HEK293 (cell line): ENCODE measurements around the gene METTL25B.

Experiments
- CTCF ChIA-PET: fragments of 350-600 bp; formaldehyde crosslinking; extraction: SDS; loops from one replicate; lab custom pipeline; 2021; ENCODE audit warnings: antibody characterized with exemption; lab: Yijun Ruan, JAX
- POLR2A ChIA-PET: fragments of 300-600 bp; formaldehyde crosslinking; extraction: SDS; loops from one replicate; lab custom pipeline; 2020; ENCODE audit warnings: antibody characterized with exemption, inconsistent platforms; lab: Yijun Ruan, JAX
- H3K27ac ChIP-seq: fragments of 200-500 bp; sonication (Bioruptor generic); 2 replicates; pipeline ENCODE4 v1.5.1; 2014; ENCODE audit warnings: low read depth, low read length, control low read depth, inconsistent platforms; ENCODE audit errors: extremely low read depth
- H3K36me3 ChIP-seq, 2 experiments: fragments of 200-500 bp in 1 of 2; sonication (Bioruptor generic) in 1 of 2; 1 replicate in 1 of 2; 2 replicates in 1 of 2; pipeline ENCODE4 v1.5.1; 2014 to 2017; ENCODE audit warnings: inconsistent platforms in 2 of 2, low read length in 2 of 2; ENCODE audit not compliant: control insufficient read depth in 2 of 2, insufficient read depth in 1 of 2
- H3K4me1 ChIP-seq: fragments of 200-500 bp; sonication (Bioruptor generic); 2 replicates; pipeline ENCODE4 v1.5.1; 2014; ENCODE audit warnings: mild to moderate bottlenecking, low read length, inconsistent platforms; ENCODE audit not compliant: control insufficient read depth, insufficient read depth
- H3K4me3 ChIP-seq: 2 replicates; pipeline ENCODE4 v1.5.1; 2011; ENCODE audit warnings: low read depth, mild to moderate bottlenecking, control low read depth, low read length, moderate library complexity
- H3K9me3 ChIP-seq: fragments of 200-500 bp; sonication (Bioruptor generic); 2 replicates; pipeline ENCODE4 v1.5.1; 2014; ENCODE audit warnings: low read depth, low read length, inconsistent platforms; ENCODE audit not compliant: control insufficient read depth, insufficient read depth
- BCL11B ChIP-seq: fragments of 450-650 bp; formaldehyde crosslinking; IDR thresholded peaks from 2 replicates; pipeline ENCODE4 v1.5.1; 2016; ENCODE audit warnings: low read depth, missing biosample characterization, missing genetic modification characterization
- EGR2 ChIP-seq: fragments of 450-650 bp; formaldehyde crosslinking; IDR thresholded peaks from 2 replicates; pipeline ENCODE4 v1.5.1; 2016; ENCODE audit warnings: low read depth, missing biosample characterization, missing genetic modification characterization
- GFI1B ChIP-seq: fragments of 450-650 bp; formaldehyde crosslinking; IDR thresholded peaks from 2 replicates; pipeline ENCODE4 v1.5.1; 2016; ENCODE audit warnings: missing biosample characterization, missing genetic modification characterization
- GLIS2 ChIP-seq: fragments of 450-650 bp; formaldehyde crosslinking; IDR thresholded peaks from 2 replicates; pipeline ENCODE4 v1.5.1; 2016; ENCODE audit warnings: missing biosample characterization, missing genetic modification characterization
- HIC1 ChIP-seq: fragments of 450-650 bp; formaldehyde crosslinking; IDR thresholded peaks from 2 replicates; pipeline ENCODE4 v1.5.1; 2016; ENCODE audit warnings: missing biosample characterization, missing genetic modification characterization
- HOXC10 ChIP-seq: sonication (generic); formaldehyde crosslinking; IDR thresholded peaks from 2 replicates; pipeline ENCODE4 v1.8.1; 2023; ENCODE audit warnings: mild to moderate bottlenecking, missing genetic modification reagents
- IKZF3 ChIP-seq: fragments of 450-650 bp; IDR thresholded peaks from 2 replicates; pipeline ENCODE4 v1.5.0; 2018; ENCODE audit warnings: missing biosample characterization, mild to moderate bottlenecking, missing genetic modification characterization, moderate library complexity
- KLF7 ChIP-seq: fragments of 450-650 bp; formaldehyde crosslinking; IDR thresholded peaks from 2 replicates; pipeline ENCODE4 v1.5.1; 2016; ENCODE audit warnings: missing biosample characterization, missing genetic modification characterization, borderline replicate concordance
- OVOL3 ChIP-seq: fragments of 450-650 bp; formaldehyde crosslinking; IDR thresholded peaks from 2 replicates; pipeline ENCODE4 v1.5.1; 2016; ENCODE audit warnings: missing biosample characterization, missing genetic modification characterization
- REPIN1 ChIP-seq: fragments of 450-650 bp; formaldehyde crosslinking; IDR thresholded peaks from 2 replicates; pipeline ENCODE4 v1.5.1; 2017; ENCODE audit warnings: missing biosample characterization, missing genetic modification characterization, low read depth
- SCRT1 ChIP-seq: fragments of 450-650 bp; formaldehyde crosslinking; IDR thresholded peaks from 2 replicates; pipeline ENCODE4 v1.5.1; 2016; ENCODE audit warnings: missing biosample characterization, missing genetic modification characterization, borderline replicate concordance
- SP2 ChIP-seq: fragments of 450-650 bp; formaldehyde crosslinking; IDR thresholded peaks from 2 replicates; pipeline ENCODE4 v1.5.1; 2016; ENCODE audit warnings: missing biosample characterization, missing genetic modification characterization
- ZBTB20 ChIP-seq: fragments of 450-650 bp; formaldehyde crosslinking; IDR thresholded peaks from 2 replicates; pipeline ENCODE4 v1.5.1; 2016; ENCODE audit warnings: missing biosample characterization, missing genetic modification characterization
- ZFHX2 ChIP-seq: fragments of 450-650 bp; formaldehyde crosslinking; conservative IDR thresholded peaks from 2 replicates; pipeline ENCODE4 v1.5.1; 2016; ENCODE audit warnings: missing biosample characterization, missing genetic modification characterization
- ZNF239 ChIP-seq: fragments of 450-650 bp; formaldehyde crosslinking; IDR thresholded peaks from 2 replicates; pipeline ENCODE4 v1.5.1; 2016; ENCODE audit warnings: missing biosample characterization, missing genetic modification characterization
- ZNF24 ChIP-seq: fragments of 450-650 bp; formaldehyde crosslinking; IDR thresholded peaks from 2 replicates; pipeline ENCODE4 v1.5.1; 2016; ENCODE audit warnings: missing biosample characterization, missing genetic modification characterization
- ZNF274 ChIP-seq, 2 experiments: fragments of 200-500 bp in 1 of 2; fragments of 450-650 bp in 1 of 2; sonication (Bioruptor generic) in 1 of 2; formaldehyde crosslinking in 1 of 2; IDR thresholded peaks; 2 replicates each; pipeline versions ENCODE4 v1.5.1 to v1.6.1; 2014 to 2016; ENCODE audit warnings: borderline replicate concordance in 1 of 2, inconsistent platforms in 1 of 2, low read length in 1 of 2, missing biosample characterization in 1 of 2, missing genetic modification characterization in 1 of 2
- ZNF513 ChIP-seq: fragments of 450-650 bp; IDR thresholded peaks from 2 replicates; pipeline ENCODE4 v1.5.1; 2018; ENCODE audit warnings: missing biosample characterization, missing genetic modification characterization
- ZNF561 ChIP-seq: fragments of 450-650 bp; IDR thresholded peaks from 2 replicates; pipeline ENCODE4 v1.5.1; 2018; ENCODE audit warnings: missing biosample characterization, missing genetic modification characterization, borderline replicate concordance
- ZNF580 ChIP-seq: fragments of 450-650 bp; formaldehyde crosslinking; IDR thresholded peaks from 2 replicates; pipeline ENCODE4 v1.5.1; 2016; ENCODE audit warnings: missing biosample characterization, missing genetic modification characterization
- ZNF701 ChIP-seq: fragments of 450-650 bp; formaldehyde crosslinking; IDR thresholded peaks from 2 replicates; pipeline ENCODE4 v1.5.1; 2016; ENCODE audit warnings: missing biosample characterization, missing genetic modification characterization
- ZNF747 ChIP-seq: fragments of 450-650 bp; formaldehyde crosslinking; IDR thresholded peaks from 2 replicates; pipeline ENCODE4 v1.5.1; 2016; ENCODE audit warnings: missing biosample characterization, missing genetic modification characterization
- ZNF792 ChIP-seq: fragments of 450-650 bp; formaldehyde crosslinking; IDR thresholded peaks from 2 replicates; pipeline ENCODE4 v1.5.1; 2016; ENCODE audit warnings: missing biosample characterization, missing genetic modification characterization

Gene METTL25B

GRCh38 chr1:156742017-156742416 lies 13.7 kb downstream of the METTL25B start:
- Histone ChIP-seq H3K9me3 (no peaks in the 10 kb centered on the region), H3K36me3 (peaks cover 0 to 64% of the 10 kb centered on the region in 2 experiments; a peak in 1 of 3 replicates), H3K4me1 (no peaks in the 10 kb centered on the region; the same call in 1 of the 2 replicates), H3K27ac (no peak overlapping the region; the same call in 1 of the 2 replicates), H3K4me3 (no peak overlapping the region)
- ChIA-PET CTCF (interaction anchor here (1.2 to 2.4 kb wide), 2 partner anchors 14 to 53 kb away, joined by 3 to 9 read pairs; partner anchors contain the start of genes ISG20L2 and METTL25B), POLR2A (interaction anchor here (1.2 to 2.8 kb wide), 4 partner anchors 10 to 25 kb away, joined by 4 to 110 read pairs (median 47); partner anchors contain the start of genes HDGF, ISG20L2, METTL25B and PRCC)
- TF ChIP-seq HIC1 = no peak
- TF ChIP-seq REPIN1 (tag by site-specific recombination) = no peak
- TF ChIP-seq ZNF792 = no peak
- 0 out of 2 replicates have a peak, but pooled peaks have one; percentile 5 for TF ChIP-seq EGR2 (tag by site-specific recombination)
- no peak for TF ChIP-seq IKZF3
- TF ChIP-seq ZNF239 (tag by site-specific recombination) = no peak
- no peak for TF ChIP-seq ZNF561 (tag by site-specific recombination)
- no peak for TF ChIP-seq ZNF701 (tag by site-specific recombination)
- 0 out of 2 replicates have a peak, but pooled peaks have one; percentile 2 for TF ChIP-seq ZFHX2 (tag by site-specific recombination)
- TF ChIP-seq SCRT1 = no peak
- no peak for TF ChIP-seq GFI1B (tag by site-specific recombination)

- CTCF ChIA-PET = interaction anchor here (0.6 to 1.2 kb wide), 3 partner anchors 15 to 33 kb away, joined by 3 to 4 read pairs (median 4); partner anchors contain the start of genes ISG20L2 and METTL25B
- Histone ChIP-seq H3K4me1 (no peaks in the 10 kb centered on the region; the same call in 1 of the 2 replicates), H3K9me3 (no peaks in the 10 kb centered on the region), H3K36me3 (peaks cover 0 to 56% of the 10 kb centered on the region in 2 experiments; a peak in 1 of 3 replicates), H3K4me3 (no peak overlapping the region), H3K27ac (no peak overlapping the region)
- POLR2A ChIA-PET = interaction anchor here (0.7 to 2.8 kb wide), 3 partner anchors 9 to 27 kb away, joined by 4 to 84 read pairs (median 10); partner anchors contain the start of genes HDGF, ISG20L2 and METTL25B
- no peak for TF ChIP-seq KLF7 (tag by site-specific recombination)
- peak; percentile 49; the same call in 1 of the 2 replicates for TF ChIP-seq IKZF3
Measured at GRCh38 chr1:156742801-156743200, 14.5 kb downstream of the METTL25B start.

- Histone ChIP-seq H3K9me3 (no peaks in the 10 kb centered on the region), H3K4me3 (no peak overlapping the region), H3K36me3 (peaks cover 0 to 48% of the 10 kb centered on the region in 2 experiments; a peak in 1 of 3 replicates), H3K27ac (no peak overlapping the region), H3K4me1 (peaks cover 6% of the 10 kb centered on the region; the same call in 1 of the 2 replicates)
- POLR2A ChIA-PET = interaction anchor here (1.6 kb wide), 1 partner anchor 8 kb away, joined by 10 read pairs; the partner anchor contains the start of gene HDGF
- CTCF ChIA-PET = interaction anchor here (0.6 to 0.7 kb wide), 3 partner anchors 18 to 55 kb away, joined by 3 to 4 read pairs (median 4); no protein-coding TSS in a partner anchor
- no peak for TF ChIP-seq ZNF24
- TF ChIP-seq ZNF561 (tag by site-specific recombination) = no peak
- no peak for TF ChIP-seq HOXC10
- TF ChIP-seq ZFHX2 (tag by site-specific recombination) = peak; percentile 74
- TF ChIP-seq OVOL3 (tag by site-specific recombination) = no peak
- no peak for TF ChIP-seq ZNF580 (tag by site-specific recombination)
- TF ChIP-seq ZNF274 (IDR thresholded peaks at IDR 0.05; ENCODE audit: low read length) = no peak
- no peak for TF ChIP-seq ZNF274 (tag by site-specific recombination; IDR thresholded peaks at IDR 0.05; ENCODE audit: borderline replicate concordance)
- TF ChIP-seq ZBTB20 (tag by site-specific recombination) = no peak
- peak; percentile 41 for TF ChIP-seq GLIS2 (tag by site-specific recombination)
- TF ChIP-seq SP2 (tag by site-specific recombination) = no peak
- TF ChIP-seq BCL11B (tag by site-specific recombination) = no peak
- no peak for TF ChIP-seq ZNF747
- peak; percentile 64 for TF ChIP-seq EGR2 (tag by site-specific recombination)
- TF ChIP-seq ZNF513 (tag by site-specific recombination) = peak; percentile 73
Measured at GRCh38 chr1:156743367-156744302, 15.4 kb downstream of the METTL25B start.
